Measurements from ENCODE around the gene LINC01488. TPM values are rescaled to one million over a fixed set of nuclear protein-coding genes. Genes with fewer than 3 reads are reported as not detected.
A peak's percentile ranks its signal among the peaks of the same experiment; 100 is the strongest.

The LINC01488 gene
- polyA plus RNA-seq, 1 donor: 0.09 TPM

- H3K27ac ChIP-seq (ENCODE audit: low read length): peak overlapping the region; percentile 24
- peaks cover under 1% of the 10 kb centered on the region for H3K9me3 ChIP-seq (ENCODE audit: control insufficient read depth, low read depth, low read length)
- WGBS (ENCODE audit: insufficient coverage, low lambda C conversion rate): no CpG with 5 or more reads among the region's 12 CpGs
- H3K4me1 ChIP-seq (ENCODE audit: control insufficient read depth, insufficient read depth, low read length): peaks cover 38% of the 10 kb centered on the region
- DNase-seq: peak in 1 of 2 donors; percentile 39
- no peak overlapping the region for H3K4me3 ChIP-seq (ENCODE audit: low read length)
- no peaks in the 10 kb centered on the region for H3K36me3 ChIP-seq (ENCODE audit: control insufficient read depth, insufficient read depth, low read length)
- H3K27me3 ChIP-seq (ENCODE audit: control insufficient read depth, insufficient read depth, low read length): no peaks in the 10 kb centered on the region
These were observed 15.3 kb downstream of the LINC01488 start for GRCh38 chr11:69496631-69497220.

GRCh38 chr11:69497221-69497787, 15.8 kb downstream of the LINC01488 start:
- Histone ChIP-seq H3K27ac (ENCODE audit: low read length) (no peak overlapping the region), H3K9me3 (ENCODE audit: control insufficient read depth, low read depth, low read length) (peaks cover 4% of the 10 kb centered on the region), H3K4me1 (ENCODE audit: control insufficient read depth, insufficient read depth, low read length) (peaks cover 38% of the 10 kb centered on the region), H3K36me3 (ENCODE audit: control insufficient read depth, insufficient read depth, low read length) (no peaks in the 10 kb centered on the region), H3K27me3 (ENCODE audit: control insufficient read depth, insufficient read depth, low read length) (no peaks in the 10 kb centered on the region), H3K4me3 (ENCODE audit: low read length) (no peak overlapping the region)
- DNase-seq: peak; percentile 62
- no CpG with 5 or more reads among the region's 19 CpGs for WGBS (ENCODE audit: insufficient coverage, low lambda C conversion rate)

- DNase-seq: no peak
- WGBS (ENCODE audit: insufficient coverage, low lambda C conversion rate): no CpG with 5 or more reads among the region's 7 CpGs
These were observed 17.2 kb downstream of the LINC01488 start for GRCh38 chr11:69498614-69499175.

GRCh38 chr11:69499186-69499917, 17.9 kb downstream of the LINC01488 start:
- H3K9me3 ChIP-seq (ENCODE audit: control insufficient read depth, low read depth, low read length): peaks cover 4% of the 10 kb centered on the region
- DNase-seq: no peak
- H3K27me3 ChIP-seq (ENCODE audit: control insufficient read depth, insufficient read depth, low read length): no peaks in the 10 kb centered on the region
- H3K27ac ChIP-seq (ENCODE audit: low read length): no peak overlapping the region
- WGBS (ENCODE audit: insufficient coverage, low lambda C conversion rate): no CpG with 5 or more reads among the region's 13 CpGs
- H3K36me3 ChIP-seq (ENCODE audit: control insufficient read depth, insufficient read depth, low read length): no peaks in the 10 kb centered on the region
- no peak overlapping the region for H3K4me3 ChIP-seq (ENCODE audit: low read length)
- peaks cover 41% of the 10 kb centered on the region for H3K4me1 ChIP-seq (ENCODE audit: control insufficient read depth, insufficient read depth, low read length)

More at GRCh38 chr11:69498614-69499175, 17.2 kb downstream of the LINC01488 start:
- Histone ChIP-seq H3K36me3 (ENCODE audit: control insufficient read depth, insufficient read depth, low read length) (no peaks in the 10 kb centered on the region), H3K27ac (ENCODE audit: low read length) (no peak overlapping the region), H3K27me3 (ENCODE audit: control insufficient read depth, insufficient read depth, low read length) (no peaks in the 10 kb centered on the region), H3K9me3 (ENCODE audit: control insufficient read depth, low read depth, low read length) (peaks cover 4% of the 10 kb centered on the region), H3K4me3 (ENCODE audit: low read length) (no peak overlapping the region), H3K4me1 (ENCODE audit: control insufficient read depth, insufficient read depth, low read length) (peaks cover 38% of the 10 kb centered on the region)

GRCh38 chr11:69499918-69500284, 18.4 kb downstream of the LINC01488 start:
- H3K27me3 ChIP-seq (ENCODE audit: control insufficient read depth, insufficient read depth, low read length): no peaks in the 10 kb centered on the region
- H3K9me3 ChIP-seq (ENCODE audit: control insufficient read depth, low read depth, low read length): peaks cover 4% of the 10 kb centered on the region
- H3K4me1 ChIP-seq (ENCODE audit: control insufficient read depth, insufficient read depth, low read length): peaks cover 46% of the 10 kb centered on the region
- H3K4me3 ChIP-seq (ENCODE audit: low read length): no peak overlapping the region
- H3K27ac ChIP-seq (ENCODE audit: low read length): no peak overlapping the region
- no peak for DNase-seq
- no CpG with 5 or more reads among the region's 10 CpGs for WGBS (ENCODE audit: insufficient coverage, low lambda C conversion rate)
- H3K36me3 ChIP-seq (ENCODE audit: control insufficient read depth, insufficient read depth, low read length): no peaks in the 10 kb centered on the region

GRCh38 chr11:69500285-69501120, 19.0 kb downstream of the LINC01488 start:
- peak in 1 of 2 donors; percentile 40 for DNase-seq
- Histone ChIP-seq H3K36me3 (ENCODE audit: control insufficient read depth, insufficient read depth, low read length) (no peaks in the 10 kb centered on the region), H3K4me3 (ENCODE audit: low read length) (no peak overlapping the region), H3K4me1 (ENCODE audit: control insufficient read depth, insufficient read depth, low read length) (peaks cover 50% of the 10 kb centered on the region), H3K27ac (ENCODE audit: low read length) (no peak overlapping the region), H3K27me3 (ENCODE audit: control insufficient read depth, insufficient read depth, low read length) (no peaks in the 10 kb centered on the region), H3K9me3 (ENCODE audit: control insufficient read depth, low read depth, low read length) (peaks cover 5% of the 10 kb centered on the region)
- no CpG with 5 or more reads among the region's 13 CpGs for WGBS (ENCODE audit: insufficient coverage, low lambda C conversion rate)

- no peak overlapping the region for H3K4me3 ChIP-seq (ENCODE audit: low read length)
- H3K27me3 ChIP-seq (ENCODE audit: control insufficient read depth, insufficient read depth, low read length): no peaks in the 10 kb centered on the region
- peaks cover 6% of the 10 kb centered on the region for H3K9me3 ChIP-seq (ENCODE audit: control insufficient read depth, low read depth, low read length)
- H3K27ac ChIP-seq (ENCODE audit: low read length): no peak overlapping the region
- no peaks in the 10 kb centered on the region for H3K36me3 ChIP-seq (ENCODE audit: control insufficient read depth, insufficient read depth, low read length)
- no peak for DNase-seq
- H3K4me1 ChIP-seq (ENCODE audit: control insufficient read depth, insufficient read depth, low read length): peaks cover 55% of the 10 kb centered on the region
- 73% methylated on average over 1 of the region's 1 CpG for WGBS (ENCODE audit: insufficient coverage, low lambda C conversion rate)
These were observed 19.6 kb downstream of the LINC01488 start for GRCh38 chr11:69501121-69501489.

GRCh38 chr11:69501891-69502860, 20.7 kb downstream of the LINC01488 start:
- Histone ChIP-seq H3K9me3 (ENCODE audit: control insufficient read depth, low read depth, low read length) (peaks cover 6% of the 10 kb centered on the region), H3K36me3 (ENCODE audit: control insufficient read depth, insufficient read depth, low read length) (no peaks in the 10 kb centered on the region), H3K27ac (ENCODE audit: low read length) (no peak overlapping the region), H3K4me1 (ENCODE audit: control insufficient read depth, insufficient read depth, low read length) (peaks cover 46% of the 10 kb centered on the region), H3K4me3 (ENCODE audit: low read length) (no peak overlapping the region), H3K27me3 (ENCODE audit: control insufficient read depth, insufficient read depth, low read length) (no peaks in the 10 kb centered on the region)
- DNase-seq: no peak
- 94% methylated on average over 3 of the region's 26 CpGs for WGBS (ENCODE audit: insufficient coverage, low lambda C conversion rate)

- WGBS (ENCODE audit: insufficient coverage, low lambda C conversion rate): no CpG with 5 or more reads among the region's 9 CpGs
These were observed 22.7 kb downstream of the LINC01488 start for GRCh38 chr11:69504127-69504526.

More at GRCh38 chr11:69504127-69504526, 22.7 kb downstream of the LINC01488 start:
- Histone ChIP-seq H3K4me3 (ENCODE audit: low read length) (no peak overlapping the region), H3K36me3 (ENCODE audit: control insufficient read depth, insufficient read depth, low read length) (no peaks in the 10 kb centered on the region), H3K4me1 (ENCODE audit: control insufficient read depth, insufficient read depth, low read length) (peaks cover 34% of the 10 kb centered on the region), H3K27ac (ENCODE audit: low read length) (peak overlapping the region; percentile 85), H3K9me3 (ENCODE audit: control insufficient read depth, low read depth, low read length) (peaks cover 6% of the 10 kb centered on the region), H3K27me3 (ENCODE audit: control insufficient read depth, insufficient read depth, low read length) (no peaks in the 10 kb centered on the region)
- no peak for DNase-seq
